LNCAP (cell line): ENCODE results near the gene SH3TC1.

Experiments used
- CTCF ChIP-seq: fragments of 450-650 bp; IDR thresholded peaks from 2 replicates; pipeline ENCODE4 v1.5.1; 2017; ENCODE audit warnings: mild to moderate bottlenecking

SH3TC1 gene

GRCh38 chr4:8290701-8290970 is 91.5 kb downstream of the SH3TC1 start:
- no peak for TF ChIP-seq CTCF
